ENCODE data around the gene HAND1. TPM values are rescaled to one million over a fixed set of nuclear protein-coding genes. Genes with fewer than 3 reads are reported as not detected.

The HAND1 gene
- total RNA-seq, 2 donors from 2014 or later = not detected

GRCh38 chr5:154506716-154507080 is 28.7 kb upstream of the HAND1 start:
- Histone ChIP-seq H3K27ac (no peak overlapping the region), H3K36me3 (no peaks in the 10 kb centered on the region), H3K4me3 (no peak overlapping the region), H3K4me1 (replicated peaks) (no peaks in the 10 kb centered on the region), H3K9me3 (no peaks in the 10 kb centered on the region), H3K27me3 (replicated peaks; ENCODE audit: insufficient read depth) (no peaks in the 10 kb centered on the region)
- intact Hi-C loops (cut with DNase I) = no loop called here
- no peak for TF ChIP-seq POLR2AphosphoS5 (IDR thresholded peaks at IDR 0.05)
- no peak for TF ChIP-seq CTCF (IDR thresholded peaks at IDR 0.05)
- TF ChIP-seq POLR2A (IDR thresholded peaks at IDR 0.05) = no peak
- DNase-seq (ENCODE audit: low spot score) = no peak
- WGBS = 85% methylated on average over 11 of the region's 11 CpGs

DNA sequence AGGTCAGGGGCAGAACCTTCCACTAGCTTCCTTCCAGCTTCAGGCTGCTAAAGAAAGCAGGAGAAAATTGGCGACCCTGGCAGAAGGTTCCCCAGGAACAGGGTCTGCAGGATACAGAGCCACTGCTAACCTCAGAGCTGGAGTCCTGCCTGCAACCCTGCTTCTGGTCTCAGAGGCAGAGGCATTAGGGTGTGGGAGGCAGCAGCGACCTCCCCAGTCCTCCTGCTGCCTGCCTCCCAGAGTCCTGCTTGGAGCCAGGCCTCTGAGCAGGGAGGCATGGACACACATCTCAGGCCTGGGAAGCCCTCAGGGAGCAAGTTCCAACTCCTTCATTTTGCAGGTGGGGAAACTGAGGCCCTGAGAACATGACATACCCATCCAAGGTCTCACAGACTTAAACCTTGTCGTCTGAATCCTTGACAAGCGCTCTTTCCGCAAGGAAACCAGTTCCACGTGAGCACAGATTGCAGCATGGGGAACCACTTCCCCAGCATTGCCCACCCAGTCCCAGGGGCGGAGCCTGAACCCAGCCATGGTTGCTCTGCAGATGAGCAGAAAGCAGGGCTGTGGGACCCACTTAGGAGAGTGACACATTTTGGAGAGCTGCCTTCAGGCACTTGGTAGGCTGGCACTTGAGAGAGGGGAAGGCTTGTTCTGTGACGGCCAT is 28.2 kb upstream of the HAND1 start:
- Histone ChIP-seq H3K36me3 (no peaks in the 10 kb centered on the region), H3K4me3 (no peak overlapping the region), H3K27ac (no peak overlapping the region), H3K9me3 (no peaks in the 10 kb centered on the region), H3K4me1 (replicated peaks) (no peaks in the 10 kb centered on the region), H3K27me3 (replicated peaks; ENCODE audit: insufficient read depth) (no peaks in the 10 kb centered on the region)
- TF ChIP-seq POLR2A (IDR thresholded peaks at IDR 0.05) = no peak
- TF ChIP-seq CTCF (IDR thresholded peaks at IDR 0.05) = no peak
- no peak for TF ChIP-seq POLR2AphosphoS5 (IDR thresholded peaks at IDR 0.05)
- 90% methylated on average over 8 of the region's 8 CpGs for WGBS
- intact Hi-C loops (cut with DNase I) = no loop called here
- DNase-seq (ENCODE audit: low spot score) = no peak

GRCh38 chr5:154505567-154505966 is 27.5 kb upstream of the HAND1 start:
- WGBS = 59% methylated on average over 10 of the region's 10 CpGs
- Histone ChIP-seq H3K4me3 (no peak overlapping the region), H3K27me3 (replicated peaks; ENCODE audit: insufficient read depth) (no peaks in the 10 kb centered on the region), H3K4me1 (replicated peaks) (no peaks in the 10 kb centered on the region), H3K36me3 (no peaks in the 10 kb centered on the region), H3K27ac (no peak overlapping the region), H3K9me3 (no peaks in the 10 kb centered on the region)
- TF ChIP-seq POLR2AphosphoS5 (IDR thresholded peaks at IDR 0.05) (no peak), POLR2A (IDR thresholded peaks at IDR 0.05) (no peak), CTCF (IDR thresholded peaks at IDR 0.05) (no peak)
- no peak for DNase-seq (ENCODE audit: low spot score)
- intact Hi-C loops (cut with DNase I) = no loop called here

- Histone ChIP-seq H3K4me1 (replicated peaks) (no peaks in the 10 kb centered on the region), H3K27me3 (replicated peaks; ENCODE audit: insufficient read depth) (no peaks in the 10 kb centered on the region), H3K27ac (no peak overlapping the region), H3K36me3 (no peaks in the 10 kb centered on the region), H3K4me3 (no peak overlapping the region), H3K9me3 (no peaks in the 10 kb centered on the region)
- no peak for DNase-seq (ENCODE audit: low spot score)
- intact Hi-C loops (cut with DNase I) = no loop called here
- TF ChIP-seq POLR2AphosphoS5 (IDR thresholded peaks at IDR 0.05) (no peak), POLR2A (IDR thresholded peaks at IDR 0.05) (no peak), CTCF (IDR thresholded peaks at IDR 0.05) (no peak)
- WGBS = 95% methylated on average over 2 of the region's 2 CpGs
These were observed 25.6 kb upstream of the HAND1 start for GRCh38 chr5:154503698-154504039.

GRCh38 chr5:154502180-154502579 is 24.2 kb upstream of the HAND1 start:
- H3K4me3 ChIP-seq = no peak overlapping the region
- 100% methylated on average over 1 of the region's 1 CpG for WGBS
- DNase-seq (ENCODE audit: low spot score) = no peak
- H3K36me3 ChIP-seq = no peaks in the 10 kb centered on the region
- no peak overlapping the region for H3K27ac ChIP-seq
- H3K9me3 ChIP-seq = no peaks in the 10 kb centered on the region
- no peaks in the 10 kb centered on the region for H3K4me1 ChIP-seq (replicated peaks)
- TF ChIP-seq POLR2AphosphoS5 (IDR thresholded peaks at IDR 0.05) (no peak), CTCF (IDR thresholded peaks at IDR 0.05) (no peak), POLR2A (IDR thresholded peaks at IDR 0.05) (no peak)
- intact Hi-C loops (cut with DNase I) = no loop called here
- H3K27me3 ChIP-seq (replicated peaks; ENCODE audit: insufficient read depth) = no peaks in the 10 kb centered on the region

Measured in prostate gland (tissue), 2 donors.